ENCODE data around the gene CNP. TPM values are rescaled to one million over a fixed set of nuclear protein-coding genes. Genes with fewer than 3 reads are reported as not detected.
"Not testable (repeated sequence)": the region's sequence is repeated elsewhere in the genome, so short reads cannot be mapped to it uniquely, and the experiment has no call there.

CNP gene
- total RNA-seq (2014; rRNA removed), result 61.6 and 75.1 TPM in 2 replicates
- polyA plus RNA-seq (2012), result 77.0 TPM

DNA sequence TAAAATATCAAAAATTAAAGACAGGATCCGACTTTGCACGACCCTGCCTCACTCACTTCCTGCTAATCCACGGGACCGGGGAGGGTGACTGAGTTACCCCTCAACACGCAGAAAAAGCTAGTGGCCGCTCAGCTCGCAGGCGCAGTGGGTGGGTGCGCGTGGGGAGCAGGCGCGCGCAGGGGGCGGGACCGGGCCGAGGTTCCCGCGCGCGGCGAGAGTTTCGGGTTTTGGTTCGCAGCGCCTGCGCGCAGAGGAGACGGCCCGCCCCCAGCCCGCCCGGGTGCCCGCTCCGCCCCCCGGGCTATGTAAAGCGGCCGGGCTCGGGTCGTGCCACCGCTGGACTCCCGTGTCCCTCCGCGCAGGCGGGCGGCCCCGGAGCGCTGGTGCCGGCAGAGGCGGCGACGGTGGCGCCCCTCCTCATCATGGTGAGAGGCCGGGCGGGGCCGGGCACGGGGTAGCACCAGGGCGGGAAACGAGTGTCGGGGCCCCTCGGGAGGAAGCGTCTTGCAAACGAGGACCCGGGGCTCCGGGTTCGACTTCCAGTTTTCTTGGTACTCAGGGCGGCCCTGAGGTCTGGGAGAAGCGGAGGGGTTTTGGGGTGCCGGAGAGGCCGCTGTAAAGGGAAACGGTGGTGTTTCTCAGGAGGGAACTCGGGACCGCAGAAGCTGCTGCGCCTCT lies at the start of gene CNP:
TSS of gene CNP (plus strand) at position 333 of the 678 bp plus-strand sequence. CDS start at position 423, 90 bp downstream.
- DNase-seq (ENCODE audit: low read depth), result peak; percentile 88

DNA sequence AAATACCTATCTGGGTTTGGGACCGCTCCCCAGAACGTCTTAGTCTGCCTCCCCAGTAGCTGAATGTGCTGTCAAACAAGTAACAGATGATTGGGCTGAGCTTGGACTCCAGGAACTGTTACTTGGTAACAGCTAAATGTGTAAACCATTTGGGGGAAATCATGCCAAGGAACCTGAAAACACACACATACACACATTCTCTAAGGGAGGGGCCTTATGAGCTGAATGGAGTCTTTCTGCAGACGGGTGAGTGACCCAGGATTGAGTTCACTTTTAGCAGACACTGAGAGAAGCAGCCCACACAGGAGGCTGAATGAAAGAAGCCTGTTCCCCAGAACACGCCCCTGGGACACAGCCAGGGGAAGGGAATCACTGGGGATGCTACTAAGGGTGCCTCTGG lies 49.4 kb upstream of the CNP start:
- peak; percentile 19 for DNase-seq (ENCODE audit: low read depth)

DNA sequence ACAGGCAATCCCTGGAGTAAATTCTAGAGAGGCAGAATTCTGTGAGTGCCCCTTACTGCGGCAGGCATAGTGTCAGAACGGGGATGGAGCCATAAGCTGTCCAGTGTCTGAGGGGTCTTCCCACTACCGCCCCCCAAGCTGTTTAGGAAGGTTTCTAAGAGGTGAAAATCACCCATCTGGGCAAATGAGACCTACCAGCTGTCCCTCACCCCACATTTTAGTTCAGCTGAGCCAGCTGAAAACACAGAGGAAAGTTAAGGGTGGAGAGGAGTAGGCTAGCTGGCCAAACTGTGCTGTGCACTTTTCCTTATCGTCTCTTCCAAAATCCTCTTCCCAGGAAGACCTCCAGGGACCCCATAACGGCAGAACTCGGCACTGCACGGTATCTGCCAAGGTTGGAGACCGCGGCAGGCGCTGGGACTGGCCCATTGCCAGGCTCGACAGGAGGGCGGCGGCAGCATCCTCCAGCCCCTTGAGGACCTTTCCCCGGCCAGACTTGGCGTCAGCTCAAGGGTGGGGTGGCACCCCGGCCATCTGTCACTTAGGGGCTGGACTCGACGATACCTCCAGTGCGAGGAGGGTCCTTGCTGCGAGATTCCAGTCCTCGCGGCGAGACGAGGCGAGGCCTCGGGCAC lies 48.8 kb upstream of the CNP start:
- peak; percentile 37 for DNase-seq (ENCODE audit: low read depth)

DNA sequence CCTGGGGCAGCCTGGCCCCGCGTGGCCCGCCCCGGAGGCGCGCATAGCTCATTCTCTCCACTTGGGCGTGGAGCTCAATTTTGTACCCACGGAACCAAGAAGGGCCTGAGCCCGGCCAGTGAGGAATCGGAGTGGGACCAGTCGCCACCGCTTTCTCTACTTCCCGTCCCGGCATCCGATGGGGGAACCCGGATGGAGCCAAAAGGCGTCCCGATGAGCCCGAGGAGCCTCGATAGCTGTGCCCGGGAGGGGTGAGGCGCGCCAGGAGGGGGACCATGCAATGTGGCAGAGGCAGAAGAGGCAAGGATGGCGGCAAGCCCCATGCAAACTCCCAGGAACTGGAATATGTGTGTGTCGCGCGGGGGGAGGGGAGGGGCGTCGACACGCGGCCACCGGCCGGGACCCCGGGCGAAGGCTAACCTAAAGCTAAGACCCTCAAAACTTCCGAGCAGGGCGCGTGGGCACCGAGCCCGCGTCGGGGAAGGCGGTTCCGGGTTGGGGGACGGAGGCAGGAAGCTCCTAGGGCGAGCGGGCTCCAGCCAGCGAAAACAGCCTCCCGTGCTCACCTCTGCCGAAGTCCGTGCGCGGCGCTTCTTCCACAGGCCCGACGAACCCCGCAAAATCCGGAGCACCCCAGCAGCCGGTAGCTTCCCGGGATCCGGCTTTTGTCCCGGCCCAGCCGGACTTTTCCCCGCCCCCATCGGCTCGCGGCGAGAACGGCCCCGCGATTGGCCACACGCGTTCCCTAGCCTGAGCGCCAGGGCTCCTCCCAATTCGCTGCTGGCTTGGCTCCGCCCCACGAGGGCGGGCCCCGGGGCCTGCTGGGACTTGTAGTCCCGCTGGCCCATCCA lies 48.1 kb upstream of the CNP start, which contains the start of gene ACLY:
TSS of gene ACLY (minus strand) at position 638 of the 851 bp plus-strand sequence. CDS start 5,078 bp downstream, outside the sequence.
- DNase-seq (ENCODE audit: low read depth), result peak; percentile 96

DNA sequence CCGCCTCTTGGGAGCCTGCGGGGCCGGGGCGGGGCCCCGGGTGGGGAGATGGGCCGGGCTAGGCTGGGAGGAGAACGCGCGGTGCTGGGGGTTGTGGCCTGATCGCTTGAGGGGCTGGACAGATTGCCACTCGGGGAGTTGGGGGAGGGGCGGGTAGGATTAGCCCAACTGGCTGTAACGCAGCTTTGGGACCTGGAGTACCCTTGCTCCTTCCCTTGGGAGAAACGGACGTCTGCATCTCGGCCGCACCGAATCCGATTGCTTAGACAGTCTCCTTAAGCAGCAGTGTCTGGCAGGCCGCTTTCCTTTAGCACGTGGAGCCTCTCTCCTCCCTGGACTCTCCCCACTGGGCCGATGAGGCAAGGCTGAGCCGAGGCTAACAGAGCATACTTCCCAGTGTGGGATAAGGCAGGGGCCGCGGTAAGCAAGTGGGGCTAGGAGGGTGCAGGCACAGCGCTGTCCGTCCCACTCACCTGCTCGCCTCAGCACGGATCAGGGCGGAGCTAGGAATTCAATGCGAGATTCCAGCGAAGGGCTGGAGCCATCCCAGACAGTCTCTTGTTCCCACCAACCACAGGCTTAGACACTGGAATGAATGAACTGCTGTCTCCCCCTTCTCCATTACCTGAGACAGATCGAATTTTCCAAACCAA lies 47.3 kb upstream of the CNP start:
- no peak for DNase-seq (ENCODE audit: low read depth)

DNA sequence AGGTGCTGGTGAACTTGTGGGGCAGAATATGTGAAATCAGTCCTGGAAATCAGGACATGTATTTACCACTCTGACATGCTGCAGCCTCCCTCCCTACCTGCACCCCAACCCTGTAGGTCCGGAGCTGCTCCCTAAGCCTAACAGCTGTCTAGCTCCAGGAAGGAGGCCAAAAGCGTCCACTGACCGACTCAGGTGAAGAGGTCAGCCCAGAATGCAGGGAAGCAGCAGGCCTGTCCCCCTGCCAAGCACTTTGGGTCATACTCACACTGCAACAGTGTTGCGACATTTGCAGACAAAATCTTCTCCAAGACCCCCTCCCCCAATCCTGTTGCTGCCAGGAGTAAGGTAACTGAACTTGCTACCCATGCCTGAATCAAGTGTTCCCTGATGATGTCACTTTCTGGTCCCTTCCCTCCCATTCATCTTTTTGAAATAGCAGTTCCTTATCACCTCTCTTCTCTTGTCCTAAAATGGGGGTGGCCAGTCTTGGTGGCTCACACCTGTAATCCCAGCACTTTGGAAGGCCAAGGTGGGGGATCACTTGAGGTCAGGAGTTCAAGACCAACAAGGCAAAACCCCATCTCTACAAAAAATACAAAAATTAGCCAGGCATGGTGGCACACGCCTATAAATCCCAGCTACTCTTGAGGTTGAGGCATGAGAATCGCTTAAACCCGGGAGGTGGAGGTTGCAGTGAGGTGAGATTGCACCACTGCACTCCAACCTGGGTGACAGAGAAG lies 46.6 kb upstream of the CNP start:
- DNase-seq (ENCODE audit: low read depth), result peak; percentile 33

DNA sequence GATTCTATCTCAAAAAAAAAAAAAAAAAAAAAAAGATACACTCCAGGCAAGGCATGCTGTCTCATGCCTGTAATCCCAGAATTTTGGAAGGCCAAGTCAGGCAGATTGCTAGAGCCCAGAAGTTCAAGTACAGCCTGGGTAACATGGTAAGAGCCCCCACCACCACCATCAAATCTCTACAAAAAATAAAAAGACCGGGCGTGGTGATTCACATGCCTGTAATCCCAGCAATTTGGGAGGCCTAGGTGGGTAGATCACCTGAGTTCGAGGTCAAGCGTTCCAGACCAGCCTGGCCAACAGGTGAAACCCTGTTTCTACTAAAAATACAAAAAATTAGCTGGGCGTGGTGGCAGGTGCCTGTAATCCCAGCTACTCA lies 46.0 kb upstream of the CNP start:
- no peak for DNase-seq (ENCODE audit: low read depth)

DNA sequence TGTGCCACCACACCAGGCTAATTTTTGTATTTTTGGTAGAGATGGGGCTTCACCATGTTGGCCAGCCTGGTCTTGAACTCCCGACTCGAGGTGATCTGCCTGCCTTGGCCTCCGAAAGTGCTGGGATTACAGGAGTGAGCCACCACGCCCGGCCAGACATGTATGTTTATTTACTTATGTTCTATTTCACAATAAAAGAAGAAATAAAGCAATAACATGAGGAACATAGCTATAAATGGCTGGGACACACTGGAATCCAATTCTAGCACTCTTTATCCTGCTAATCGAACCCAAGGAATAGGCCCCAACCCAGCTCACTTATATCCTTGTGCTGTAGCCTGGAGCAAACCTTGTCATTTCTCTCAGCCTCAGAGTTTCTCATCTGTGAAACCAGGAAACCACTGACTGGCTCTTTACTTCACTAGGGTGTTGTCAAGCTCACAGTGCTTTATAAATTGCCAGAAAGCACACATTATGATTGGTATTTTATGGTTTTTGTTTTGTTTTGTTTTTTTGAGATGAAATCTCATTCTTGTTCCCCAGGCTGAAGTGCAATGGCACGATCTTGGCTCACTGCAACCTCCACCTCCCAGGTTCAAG lies 40.5 kb upstream of the CNP start:
- DNase-seq (ENCODE audit: low read depth), result no peak

DNA sequence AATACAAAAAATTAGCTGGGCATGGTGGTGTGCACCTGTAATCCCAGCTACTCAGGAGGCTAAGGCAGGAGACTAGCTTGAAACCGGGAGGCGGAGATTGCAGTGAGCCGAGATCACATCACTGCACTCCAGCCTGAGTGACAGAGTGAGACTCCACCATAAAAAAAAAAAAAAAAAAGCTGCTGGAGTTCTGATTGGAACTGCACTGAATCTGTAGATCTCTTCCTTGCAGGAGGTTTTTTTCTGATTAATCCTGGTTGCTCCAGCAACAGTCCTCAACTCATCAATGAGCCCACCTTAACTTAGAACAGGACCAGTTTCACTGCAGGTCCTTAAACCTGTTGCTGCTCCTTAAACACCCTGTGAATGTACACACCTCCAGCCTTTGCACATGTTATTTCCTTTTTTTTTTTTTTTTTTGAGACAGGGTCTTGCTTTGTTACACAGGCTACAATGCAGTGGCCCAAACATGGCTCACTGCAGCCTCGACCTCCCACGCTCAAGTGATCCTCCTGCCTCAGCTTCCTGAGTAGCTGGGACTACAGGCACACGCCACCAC lies 37.8 kb upstream of the CNP start:
- no peak for DNase-seq (ENCODE audit: low read depth)

DNA sequence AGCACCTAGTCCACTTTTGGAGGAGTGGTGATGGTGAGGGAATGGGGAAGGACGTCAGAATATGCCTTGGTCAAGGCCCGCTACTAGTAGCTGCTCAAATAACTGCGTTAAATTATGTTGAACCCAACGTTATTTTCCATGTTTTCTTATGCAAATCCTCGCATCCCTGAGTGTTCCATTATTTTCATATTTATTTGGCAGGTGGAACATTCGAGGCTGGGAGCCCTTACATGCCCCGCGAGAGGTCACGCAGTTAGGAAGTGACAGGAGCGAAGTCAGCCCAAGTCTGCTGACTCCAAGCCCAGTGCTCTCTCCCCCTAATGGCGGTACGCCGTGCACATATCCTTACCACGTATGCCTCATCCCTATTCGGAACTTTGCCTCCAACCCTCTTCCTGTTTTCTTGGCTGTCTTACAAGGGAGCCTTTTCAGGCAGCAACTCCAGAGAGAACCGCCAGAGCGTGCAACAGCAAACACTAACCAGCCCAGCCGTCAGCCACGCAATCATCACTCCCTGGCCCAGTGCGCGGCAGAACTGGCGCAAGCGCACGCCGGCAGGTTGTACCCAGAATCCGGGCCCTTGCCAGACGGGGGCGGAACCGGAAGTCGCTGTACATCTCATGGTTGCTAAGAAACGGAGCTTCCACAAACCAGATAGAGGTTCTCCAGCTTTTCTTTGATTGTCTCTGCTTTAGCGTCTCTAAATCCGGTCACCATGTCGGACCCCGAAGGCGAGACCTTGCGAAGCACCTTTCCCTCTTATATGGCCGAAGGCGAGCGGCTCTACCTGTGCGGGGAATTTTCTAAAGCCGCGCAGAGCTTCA lies 36.4 kb upstream of the CNP start, which contains the start of gene ODAD4:
TSS of gene ODAD4 (plus strand) at position 609 of the 824 bp plus-strand sequence. CDS start at position 716, 107 bp downstream.
- peak; percentile 96 for DNase-seq (ENCODE audit: low read depth)

DNA sequence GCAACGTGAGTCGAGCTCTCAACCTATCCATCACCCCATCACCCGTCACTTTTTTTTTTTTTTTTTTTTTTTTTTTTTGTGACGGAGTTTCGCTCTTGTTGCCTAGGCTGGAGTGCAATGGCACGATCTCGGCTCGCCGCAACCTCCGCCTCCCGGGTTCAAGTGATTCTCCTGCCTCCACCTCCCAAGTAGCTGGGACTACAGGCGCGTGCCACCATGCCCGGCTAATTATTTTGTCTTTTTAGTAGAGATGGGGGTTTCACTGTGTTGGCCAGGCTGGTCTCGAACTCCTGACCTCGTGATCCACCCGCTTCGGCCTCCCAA lies 35.8 kb upstream of the CNP start:
- not testable (repeated sequence) for DNase-seq (ENCODE audit: low read depth)

DNA sequence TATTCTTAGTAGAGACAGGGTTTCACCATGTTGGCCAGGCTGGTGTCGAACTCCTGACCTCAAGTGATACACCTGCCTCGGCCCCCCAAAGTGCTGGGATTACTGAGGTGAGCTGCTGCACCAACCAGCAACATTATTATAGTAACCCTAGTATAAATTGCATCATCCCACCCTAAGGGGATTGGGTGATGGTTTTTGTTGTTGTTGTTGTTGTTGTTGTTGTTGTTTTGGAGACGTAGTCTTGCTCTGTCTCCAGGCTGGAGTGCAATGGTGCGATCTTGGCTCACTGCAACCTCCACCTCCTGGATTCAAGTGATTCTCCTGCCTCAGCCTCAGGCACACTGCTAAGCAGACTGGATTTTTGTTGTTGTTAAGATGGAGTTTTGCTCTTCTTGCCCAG lies 34.9 kb upstream of the CNP start:
- not testable (repeated sequence) for DNase-seq (ENCODE audit: low read depth)

DNA sequence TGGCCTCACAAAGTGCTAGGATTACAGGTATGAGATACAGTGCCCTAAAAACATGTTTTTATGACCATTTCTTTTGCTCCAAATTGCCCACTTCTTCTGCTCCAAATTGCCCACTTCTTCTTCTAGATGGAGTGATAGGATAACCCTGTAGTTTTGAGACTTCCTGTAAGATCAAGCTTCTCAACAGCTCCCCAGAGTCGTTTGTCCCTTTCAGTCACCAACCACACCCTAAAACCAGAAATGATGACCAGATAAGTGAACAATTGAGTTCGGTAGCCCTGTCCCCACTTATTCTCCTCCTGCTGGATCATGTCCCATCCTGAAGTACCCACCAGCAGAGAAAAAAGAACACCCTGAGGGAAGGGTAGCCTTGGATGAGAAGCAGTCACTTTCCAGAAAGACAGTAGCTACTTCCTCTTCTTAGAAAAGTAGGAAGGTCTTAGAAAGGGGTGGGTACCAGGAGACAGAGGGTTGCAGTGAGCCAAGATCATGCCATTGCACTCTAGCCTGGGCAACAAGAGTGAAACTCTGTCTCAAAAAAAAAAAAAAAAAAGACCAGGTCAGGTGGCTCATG lies 33.7 kb upstream of the CNP start:
- no peak for DNase-seq (ENCODE audit: low read depth)

DNA sequence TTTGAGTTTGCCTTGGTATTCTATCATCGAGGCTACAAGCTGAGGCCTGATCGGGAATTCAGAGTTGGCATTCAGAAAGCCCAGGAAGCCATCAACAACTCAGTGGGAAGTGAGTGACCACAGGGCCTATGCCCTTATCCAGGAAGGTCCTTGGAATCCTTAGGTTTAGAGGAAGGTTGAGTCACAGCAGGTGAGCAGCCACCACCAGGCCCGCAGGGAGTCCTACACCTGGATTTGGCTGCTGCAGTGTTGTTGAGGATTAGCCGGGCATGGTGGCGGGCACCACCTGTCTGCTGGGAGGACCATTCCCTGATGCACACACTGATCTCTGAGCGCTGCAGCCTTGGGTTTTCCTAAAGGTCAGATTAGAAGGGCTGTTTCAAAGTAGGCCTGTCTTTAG lies 31.0 kb upstream of the CNP start:
- DNase-seq (ENCODE audit: low read depth), result no peak

DNA sequence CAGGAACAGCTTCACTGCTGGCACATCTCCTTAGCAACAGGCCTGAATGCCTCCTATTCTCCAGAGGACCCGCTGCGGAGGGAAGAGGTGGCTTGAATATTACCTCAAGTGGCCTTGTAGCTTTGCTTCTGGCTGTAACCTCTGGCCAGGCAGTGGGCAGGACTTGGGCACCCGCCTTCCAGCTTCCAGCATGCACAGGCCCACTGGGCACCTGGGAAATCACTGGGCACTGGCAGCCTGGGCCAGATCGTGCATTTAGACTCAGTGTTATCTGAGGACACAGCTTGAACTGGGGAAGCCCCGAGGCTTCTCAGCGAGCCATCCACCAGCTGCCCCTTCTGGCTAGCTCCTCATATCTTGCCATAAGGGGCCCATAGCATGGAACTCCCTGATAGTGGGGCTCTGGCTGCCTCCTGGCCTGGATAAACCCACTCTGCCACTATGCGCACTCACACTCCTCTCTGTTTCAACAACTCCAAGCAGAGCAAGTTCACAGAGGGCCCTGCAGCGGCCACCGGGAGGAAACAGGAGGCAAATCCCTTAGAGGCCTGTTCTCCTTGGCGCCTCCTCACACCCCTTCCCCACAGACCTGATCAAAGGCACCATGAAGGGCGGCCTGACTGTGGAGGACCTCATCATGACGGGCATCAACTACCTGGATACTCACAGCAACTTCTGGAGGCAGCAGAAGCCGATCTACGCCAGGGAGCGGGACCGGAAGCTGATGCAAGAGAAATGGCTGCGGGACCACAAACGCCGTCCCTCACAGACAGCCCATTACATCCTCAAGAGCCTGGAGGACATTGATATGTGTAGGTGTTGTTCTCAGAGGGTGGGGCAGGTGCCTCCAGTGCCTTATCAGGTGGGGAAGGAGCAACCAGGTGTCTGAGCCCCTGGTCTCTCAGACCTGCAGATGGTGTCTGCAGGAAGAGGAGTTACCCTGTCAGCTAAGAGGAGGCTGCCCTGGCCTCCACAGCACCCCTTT lies 28.3 kb upstream of the CNP start:
- no peak for DNase-seq (ENCODE audit: low read depth)

DNA sequence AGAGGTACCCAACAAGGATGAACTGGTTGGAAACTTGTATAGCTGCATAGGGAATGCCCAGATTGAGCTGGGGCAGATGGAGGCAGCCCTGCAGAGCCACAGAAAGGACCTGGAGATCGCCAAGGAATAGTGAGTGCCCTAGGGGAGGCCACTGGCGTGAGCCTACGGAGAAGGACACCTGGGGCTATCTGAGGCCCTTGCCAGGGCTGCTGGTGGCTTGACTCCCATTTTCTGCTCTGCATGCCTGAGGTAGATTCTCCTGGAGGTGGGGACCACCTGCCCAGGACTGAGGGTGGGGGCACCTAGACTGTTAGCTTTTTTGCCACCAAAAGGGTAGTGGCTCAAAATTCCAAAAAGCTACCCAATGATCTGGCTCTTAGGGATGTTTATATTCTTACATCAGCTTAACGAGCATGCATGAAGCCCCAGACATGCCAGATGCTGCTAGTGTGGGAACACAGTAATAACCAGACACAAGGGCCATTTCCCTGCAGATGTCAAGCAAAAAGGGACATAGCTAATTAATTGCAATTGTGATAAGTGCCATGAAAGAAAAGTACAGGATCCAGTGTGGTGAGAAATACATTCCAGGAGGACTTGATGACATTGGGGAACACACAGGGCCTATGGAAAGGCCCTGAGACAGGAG lies 27.4 kb upstream of the CNP start:
- DNase-seq (ENCODE audit: low read depth), result no peak

DNA sequence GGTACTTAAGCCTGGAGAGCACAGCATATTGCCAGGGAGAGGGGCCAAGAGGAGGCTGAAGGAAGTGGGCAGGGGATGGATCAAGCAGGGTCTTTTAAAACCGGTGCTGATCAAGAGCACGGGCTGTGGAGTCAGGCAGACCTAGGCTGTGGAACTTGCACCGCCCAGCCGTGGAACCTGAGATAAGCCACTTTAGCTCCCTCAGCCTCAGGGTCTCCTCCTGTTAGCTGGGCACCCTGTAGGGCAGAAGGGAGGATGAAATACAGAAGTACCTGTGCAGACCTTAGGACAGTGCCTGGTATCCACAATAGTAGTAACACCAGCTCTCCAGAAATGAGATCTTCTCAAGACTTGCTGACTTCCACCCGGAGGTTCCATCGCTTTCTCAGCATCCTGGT lies 26.9 kb upstream of the CNP start:
- DNase-seq (ENCODE audit: low read depth), result no peak

All from LHCN-M2 (cell line).